Neural progenitor cell (in vitro differentiated cells): ENCODE results near the gene CD48. TPM values are rescaled to one million over a fixed set of nuclear protein-coding genes. Genes with fewer than 3 reads are reported as not detected.

Experiments
- DNase-seq: peaks from one replicate; pipeline ENCODE4 v3.0.0-alpha.2; 2016; ENCODE audit warnings: low spot score
- H2AFZ ChIP-seq: fragments of 200-600 bp; sonication (generic); replicated peaks from 2 replicates; pipeline ENCODE4 v1.6.1; 2016; ENCODE audit warnings: antibody characterized with exemption
- H3F3A ChIP-seq: fragments of 200-600 bp; sonication (generic); 2 replicates; pipeline ENCODE4 v1.6.1; 2016; ENCODE audit warnings: antibody characterized with exemption, low read depth
- H3K27ac ChIP-seq: fragments of 200-600 bp; sonication (generic); 2 replicates; pipeline ENCODE4 v1.5.1; 2016; ENCODE audit warnings: mild to moderate bottlenecking
- H3K27me3 ChIP-seq: fragments of 200-600 bp; sonication (generic); 2 replicates; pipeline ENCODE4 v1.6.1; 2016; ENCODE audit warnings: mild to moderate bottlenecking, moderate library complexity
- H3K36me3 ChIP-seq: fragments of 200-600 bp; sonication (generic); 2 replicates; pipeline ENCODE4 v1.5.1; 2016
- H3K4me1 ChIP-seq: fragments of 200-600 bp; sonication (generic); 2 replicates; pipeline ENCODE4 v1.6.1; 2016; ENCODE audit warnings: mixed run types
- H3K4me2 ChIP-seq: fragments of 200-600 bp; sonication (generic); 2 replicates; pipeline ENCODE4 v1.6.1; 2016
- H3K4me3 ChIP-seq: fragments of 200-600 bp; sonication (generic); 2 replicates; pipeline ENCODE4 v1.5.1; 2016
- H3K79me2 ChIP-seq: fragments of 200-600 bp; sonication (generic); 2 replicates; pipeline ENCODE4 v1.6.1; 2016; ENCODE audit warnings: low read depth
- H3K9ac ChIP-seq: fragments of 200-600 bp; sonication (generic); 2 replicates; pipeline ENCODE4 v1.6.1; 2016
- H3K9me3 ChIP-seq: fragments of 200-600 bp; sonication (generic); 2 replicates; pipeline ENCODE4 v1.5.1; 2016; ENCODE audit warnings: low read depth
- H4K20me1 ChIP-seq: fragments of 200-600 bp; sonication (generic); 2 replicates; pipeline ENCODE4 v1.6.1; 2016; ENCODE audit warnings: low read depth
- H3K27ac Mint-ChIP-seq: 3 replicates; pipeline ENCODE4 v1.8.0; 2021; ENCODE audit warnings: mixed read lengths
- H3K27me3 Mint-ChIP-seq: 2 replicates; pipeline ENCODE4 v1.8.0; 2022; ENCODE audit warnings: low read depth, mild to moderate bottlenecking, inconsistent platforms, moderate library complexity, mixed read lengths; ENCODE audit not compliant: insufficient read depth
- H3K36me3 Mint-ChIP-seq: 3 replicates; pipeline ENCODE4 v1.8.0; 2021; ENCODE audit warnings: mixed read lengths
- H3K4me1 Mint-ChIP-seq: 3 replicates; pipeline ENCODE4 v1.8.0; 2021; ENCODE audit warnings: mixed read lengths
- H3K4me3 Mint-ChIP-seq: 3 replicates; pipeline ENCODE4 v1.8.0; 2021; ENCODE audit warnings: mild to moderate bottlenecking, moderate library complexity, mixed read lengths
- H3K9me3 Mint-ChIP-seq: 3 replicates; pipeline ENCODE4 v1.8.0; 2020; ENCODE audit warnings: mixed read lengths
- EZH2 ChIP-seq: fragments of 200-600 bp; sonication (generic); IDR thresholded peaks from 2 replicates; pipeline ENCODE4 v1.6.1; 2017; ENCODE audit warnings: antibody characterized with exemption, mild to moderate bottlenecking, moderate library complexity
- EZH2phosphoT487 ChIP-seq: fragments of 200-600 bp; sonication (generic); IDR thresholded peaks from 2 replicates; pipeline ENCODE4 v1.6.1; 2017; ENCODE audit warnings: antibody characterized with exemption
- total RNA-seq: library from RNA; depleted of rRNA; stranded (reverse); fragments of >200 nt; gene quantifications from 2 replicates; pipeline ENCODE4 v1.2.3, GENCODE V29; 2015; ENCODE audit warnings: low replicate concordance
- TF ChIP-seq, protein P1 (sequence below): fragments of 200-600 bp; sonication (generic); IDR thresholded peaks from 2 replicates; pipeline ENCODE4 v1.5.1; 2017; ENCODE audit warnings: antibody characterized with exemption, mild to moderate bottlenecking

Gene CD48
- total RNA-seq, 1 donor from 2014 or later: not detected

GRCh38 chr1:160747717-160748116 lies 36.1 kb upstream of the CD48 start:
- no peaks in the 10 kb centered on the region for H4K20me1 ChIP-seq
- no peak overlapping the region for H3K9ac ChIP-seq
- no peaks in the 10 kb centered on the region for H3K9me3 Mint-ChIP-seq
- H3K27ac Mint-ChIP-seq: no peak overlapping the region
- no peak for TF ChIP-seq EZH2
- TF ChIP-seq EZH2phosphoT487: no peak
- TF ChIP-seq, protein P1, sequence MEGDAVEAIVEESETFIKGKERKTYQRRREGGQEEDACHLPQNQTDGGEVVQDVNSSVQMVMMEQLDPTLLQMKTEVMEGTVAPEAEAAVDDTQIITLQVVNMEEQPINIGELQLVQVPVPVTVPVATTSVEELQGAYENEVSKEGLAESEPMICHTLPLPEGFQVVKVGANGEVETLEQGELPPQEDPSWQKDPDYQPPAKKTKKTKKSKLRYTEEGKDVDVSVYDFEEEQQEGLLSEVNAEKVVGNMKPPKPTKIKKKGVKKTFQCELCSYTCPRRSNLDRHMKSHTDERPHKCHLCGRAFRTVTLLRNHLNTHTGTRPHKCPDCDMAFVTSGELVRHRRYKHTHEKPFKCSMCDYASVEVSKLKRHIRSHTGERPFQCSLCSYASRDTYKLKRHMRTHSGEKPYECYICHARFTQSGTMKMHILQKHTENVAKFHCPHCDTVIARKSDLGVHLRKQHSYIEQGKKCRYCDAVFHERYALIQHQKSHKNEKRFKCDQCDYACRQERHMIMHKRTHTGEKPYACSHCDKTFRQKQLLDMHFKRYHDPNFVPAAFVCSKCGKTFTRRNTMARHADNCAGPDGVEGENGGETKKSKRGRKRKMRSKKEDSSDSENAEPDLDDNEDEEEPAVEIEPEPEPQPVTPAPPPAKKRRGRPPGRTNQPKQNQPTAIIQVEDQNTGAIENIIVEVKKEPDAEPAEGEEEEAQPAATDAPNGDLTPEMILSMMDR: no peak
- peaks cover 9% of the 10 kb centered on the region for H3K27me3 Mint-ChIP-seq
- no peak overlapping the region for H3K27ac ChIP-seq
- no peaks in the 10 kb centered on the region for H3K36me3 Mint-ChIP-seq
- DNase-seq: no peak
- H3K4me1 ChIP-seq: no peaks in the 10 kb centered on the region
- H3K9me3 ChIP-seq: no peaks in the 10 kb centered on the region
- H2AFZ ChIP-seq: no peak overlapping the region
- H3K4me3 ChIP-seq: no peak overlapping the region
- no peaks in the 10 kb centered on the region for H3K36me3 ChIP-seq
- H3K4me1 Mint-ChIP-seq: peaks cover 3% of the 10 kb centered on the region
- no peak overlapping the region for H3K4me3 Mint-ChIP-seq
- no peaks in the 10 kb centered on the region for H3K79me2 ChIP-seq
- H3K4me2 ChIP-seq: no peak overlapping the region
- H3K27me3 ChIP-seq: no peaks in the 10 kb centered on the region
- no peaks in the 10 kb centered on the region for H3F3A ChIP-seq

GRCh38 chr1:160746836-160747500 lies 35.3 kb upstream of the CD48 start:
- Histone ChIP-seq H3K4me2 (no peak overlapping the region), H3K9ac (no peak overlapping the region), H3F3A (no peaks in the 10 kb centered on the region), H3K4me3 (no peak overlapping the region), H3K9me3 (no peaks in the 10 kb centered on the region), H3K79me2 (no peaks in the 10 kb centered on the region), H4K20me1 (no peaks in the 10 kb centered on the region), H3K27me3 (no peaks in the 10 kb centered on the region), H3K4me1 (no peaks in the 10 kb centered on the region), H3K36me3 (no peaks in the 10 kb centered on the region), H3K27ac (no peak overlapping the region), H2AFZ (no peak overlapping the region)
- no peaks in the 10 kb centered on the region for H3K9me3 Mint-ChIP-seq
- H3K27ac Mint-ChIP-seq: no peak overlapping the region
- peaks cover 9% of the 10 kb centered on the region for H3K27me3 Mint-ChIP-seq
- no peak for DNase-seq
- no peaks in the 10 kb centered on the region for H3K4me1 Mint-ChIP-seq
- no peak overlapping the region for H3K4me3 Mint-ChIP-seq
- TF ChIP-seq EZH2phosphoT487 (no peak), EZH2 (no peak)
- TF ChIP-seq, protein P1: no peak
- no peaks in the 10 kb centered on the region for H3K36me3 Mint-ChIP-seq

DNA sequence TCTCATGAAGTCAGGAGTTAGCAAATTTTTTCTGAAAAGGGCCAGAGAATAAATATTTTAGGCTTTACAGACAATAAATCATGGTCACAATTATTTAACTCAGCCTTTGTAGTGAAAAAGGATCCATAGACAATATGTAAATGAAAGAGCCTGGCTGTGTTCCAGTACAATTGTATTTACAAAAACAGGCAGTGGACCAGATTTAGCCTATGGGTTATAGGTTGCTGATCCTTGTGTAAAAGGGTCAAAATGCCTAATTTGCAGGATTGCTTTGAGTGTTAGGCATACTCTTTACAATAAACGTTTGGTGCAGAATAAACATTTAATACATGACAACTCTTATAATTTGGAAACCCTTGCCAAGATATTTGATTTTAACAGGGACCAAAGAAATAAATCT lies 33.9 kb upstream of the CD48 start:
- Mint-ChIP-seq H3K4me1 (no peaks in the 10 kb centered on the region), H3K9me3 (no peaks in the 10 kb centered on the region), H3K4me3 (no peak overlapping the region), H3K27me3 (peaks cover 6% of the 10 kb centered on the region), H3K27ac (no peak overlapping the region), H3K36me3 (no peaks in the 10 kb centered on the region)
- Histone ChIP-seq H4K20me1 (no peaks in the 10 kb centered on the region), H3K27ac (no peak overlapping the region), H3K79me2 (no peaks in the 10 kb centered on the region), H3K4me1 (no peaks in the 10 kb centered on the region), H3K9ac (no peak overlapping the region), H3K27me3 (no peaks in the 10 kb centered on the region), H3F3A (no peaks in the 10 kb centered on the region), H3K4me2 (no peak overlapping the region), H3K9me3 (no peaks in the 10 kb centered on the region), H3K4me3 (no peak overlapping the region), H3K36me3 (no peaks in the 10 kb centered on the region), H2AFZ (no peak overlapping the region)
- no peak for DNase-seq
- TF ChIP-seq EZH2phosphoT487: no peak
- TF ChIP-seq, protein P1: no peak
- no peak for TF ChIP-seq EZH2
